ENCODE results near the gene ZNF311.
"Not testable (repeated sequence)": the region's sequence is repeated elsewhere in the genome, so short reads cannot be mapped to it uniquely, and the experiment has no call there.

Gene ZNF311

GRCh38 chr6:28979679-28980078, 25.4 kb downstream of the ZNF311 start:
- TF ChIP-seq, protein P1, sequence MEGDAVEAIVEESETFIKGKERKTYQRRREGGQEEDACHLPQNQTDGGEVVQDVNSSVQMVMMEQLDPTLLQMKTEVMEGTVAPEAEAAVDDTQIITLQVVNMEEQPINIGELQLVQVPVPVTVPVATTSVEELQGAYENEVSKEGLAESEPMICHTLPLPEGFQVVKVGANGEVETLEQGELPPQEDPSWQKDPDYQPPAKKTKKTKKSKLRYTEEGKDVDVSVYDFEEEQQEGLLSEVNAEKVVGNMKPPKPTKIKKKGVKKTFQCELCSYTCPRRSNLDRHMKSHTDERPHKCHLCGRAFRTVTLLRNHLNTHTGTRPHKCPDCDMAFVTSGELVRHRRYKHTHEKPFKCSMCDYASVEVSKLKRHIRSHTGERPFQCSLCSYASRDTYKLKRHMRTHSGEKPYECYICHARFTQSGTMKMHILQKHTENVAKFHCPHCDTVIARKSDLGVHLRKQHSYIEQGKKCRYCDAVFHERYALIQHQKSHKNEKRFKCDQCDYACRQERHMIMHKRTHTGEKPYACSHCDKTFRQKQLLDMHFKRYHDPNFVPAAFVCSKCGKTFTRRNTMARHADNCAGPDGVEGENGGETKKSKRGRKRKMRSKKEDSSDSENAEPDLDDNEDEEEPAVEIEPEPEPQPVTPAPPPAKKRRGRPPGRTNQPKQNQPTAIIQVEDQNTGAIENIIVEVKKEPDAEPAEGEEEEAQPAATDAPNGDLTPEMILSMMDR (IDR thresholded peaks at IDR 0.05; ENCODE audit: low read depth, low read length, missing control alignments): no peak
- no peak for DNase-seq (ENCODE audit: low read depth)
- in situ Hi-C loops (cut with HindIII; ENCODE audit: low sequenced_read_pairs): no loop called here
- H3K4me3 ChIP-seq (ENCODE audit: low read depth, low read length): no peak overlapping the region

DNA sequence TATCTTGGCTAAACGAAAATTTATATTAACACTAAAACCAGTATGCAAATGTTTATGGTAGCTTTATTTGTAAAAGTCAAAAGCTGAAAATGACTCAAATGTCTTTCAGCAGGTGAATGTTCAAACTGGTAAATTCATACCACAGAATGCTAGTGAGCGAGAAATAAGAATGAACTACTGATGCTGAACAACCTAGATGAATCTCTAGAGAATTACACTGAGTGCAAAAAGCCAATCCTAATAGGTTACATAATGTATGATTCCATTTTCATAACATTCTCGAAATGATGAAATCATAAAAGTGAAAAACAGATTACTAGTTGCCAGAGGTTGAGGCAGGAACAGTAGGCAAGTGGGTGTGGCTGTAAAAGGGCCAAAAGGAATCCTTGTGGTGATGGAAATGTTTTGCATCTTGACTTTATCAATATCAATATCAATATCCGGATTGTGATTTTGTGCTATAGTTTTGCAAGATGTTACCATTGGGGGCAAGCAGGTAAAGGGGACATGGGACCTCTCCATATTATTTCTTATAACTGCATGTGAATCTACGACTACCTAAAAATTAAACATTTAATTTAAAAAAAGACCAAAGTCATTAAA, 26.1 kb downstream of the ZNF311 start:
- in situ Hi-C loops (cut with HindIII; ENCODE audit: low sequenced_read_pairs): no loop called here
- H3K4me3 ChIP-seq (ENCODE audit: low read depth, low read length): no peak overlapping the region
- DNase-seq (ENCODE audit: low read depth): no peak
- TF ChIP-seq, protein P1 (IDR thresholded peaks at IDR 0.05; ENCODE audit: low read depth, low read length, missing control alignments): no peak

DNA sequence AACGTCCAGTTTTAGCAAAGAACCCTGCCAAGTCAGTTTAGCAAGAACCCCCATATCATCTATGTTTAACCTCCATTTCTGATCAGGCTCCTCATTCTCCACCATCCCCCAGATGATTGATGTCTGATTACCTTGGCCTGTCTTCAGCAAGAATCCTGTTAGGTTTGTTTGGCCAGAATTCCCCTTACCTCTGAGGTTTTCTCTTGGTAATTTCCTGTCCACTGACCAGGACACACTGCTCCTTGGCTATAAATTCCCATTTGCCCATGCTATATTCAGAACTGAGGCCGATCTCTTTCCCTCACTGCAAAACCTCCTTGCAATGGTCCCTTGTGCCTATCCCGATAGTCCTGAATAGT, 27.0 kb downstream of the ZNF311 start:
- TF ChIP-seq, protein P1 (IDR thresholded peaks at IDR 0.05; ENCODE audit: low read depth, low read length, missing control alignments): no peak
- in situ Hi-C loops (cut with HindIII; ENCODE audit: low sequenced_read_pairs): no loop called here
- no peak overlapping the region for H3K4me3 ChIP-seq (ENCODE audit: low read depth, low read length)
- no peak for DNase-seq (ENCODE audit: low read depth)

GRCh38 chr6:28977341-28978132, 27.6 kb downstream of the ZNF311 start:
- in situ Hi-C loops (cut with HindIII; ENCODE audit: low sequenced_read_pairs): no loop called here
- H3K4me3 ChIP-seq (ENCODE audit: low read depth, low read length): peak overlapping the region; percentile 39
- DNase-seq (ENCODE audit: low read depth): no peak
- TF ChIP-seq, protein P1 (IDR thresholded peaks at IDR 0.05; ENCODE audit: low read depth, low read length, missing control alignments): no peak

- DNase-seq (ENCODE audit: low read depth): no peak
- TF ChIP-seq, protein P1 (IDR thresholded peaks at IDR 0.05; ENCODE audit: low read depth, low read length, missing control alignments): no peak
- no peak overlapping the region for H3K4me3 ChIP-seq (ENCODE audit: low read depth, low read length)
- in situ Hi-C loops (cut with HindIII; ENCODE audit: low sequenced_read_pairs): no loop called here
Measured at GRCh38 chr6:28976677-28977076, 28.4 kb downstream of the ZNF311 start.

- in situ Hi-C loops (cut with HindIII; ENCODE audit: low sequenced_read_pairs): no loop called here
- H3K4me3 ChIP-seq (ENCODE audit: low read depth, low read length): no peak overlapping the region
- no peak for DNase-seq (ENCODE audit: low read depth)
- TF ChIP-seq, protein P1 (IDR thresholded peaks at IDR 0.05; ENCODE audit: low read depth, low read length, missing control alignments): no peak
Measured at GRCh38 chr6:28974505-28974904, 30.6 kb downstream of the ZNF311 start.

- in situ Hi-C loops (cut with HindIII; ENCODE audit: low sequenced_read_pairs); H3K4me3 ChIP-seq (ENCODE audit: low read depth, low read length); DNase-seq (ENCODE audit: low read depth): not testable (repeated sequence)
Measured at GRCh38 chr6:28970056-28970455, 35.1 kb downstream of the ZNF311 start.

Data from astrocyte of the cerebellum (primary cell).